Dermis blood vessel endothelial cell (primary cell): ENCODE results near the gene C1orf50. TPM values are rescaled to one million over a fixed set of nuclear protein-coding genes. Genes with fewer than 3 reads are reported as not detected.
"Not testable (repeated sequence)": the region's sequence is repeated elsewhere in the genome, so short reads cannot be mapped to it uniquely, and the experiment has no call there.

Experiments used
- DNase-seq: peaks from one replicate; pipeline ENCODE4 v3.0.0; 2010
- total RNA-seq: library from RNA; depleted of rRNA; stranded (reverse); fragments of >200 nt; gene quantifications from 2 replicates; pipeline ENCODE4 v1.2.3, GENCODE V29; 2014

Gene C1orf50
- total RNA-seq, 1 donor from 2014 or later = 11.9 TPM

GRCh38 chr1:42806171-42806570 is 39.1 kb downstream of the C1orf50 start:
- no peak for DNase-seq

- no peak for DNase-seq
These were observed 39.5 kb downstream of the C1orf50 start for GRCh38 chr1:42806593-42806992.

GRCh38 chr1:42807056-42807668 is 40.1 kb downstream of the C1orf50 start:
- DNase-seq = no peak

DNA sequence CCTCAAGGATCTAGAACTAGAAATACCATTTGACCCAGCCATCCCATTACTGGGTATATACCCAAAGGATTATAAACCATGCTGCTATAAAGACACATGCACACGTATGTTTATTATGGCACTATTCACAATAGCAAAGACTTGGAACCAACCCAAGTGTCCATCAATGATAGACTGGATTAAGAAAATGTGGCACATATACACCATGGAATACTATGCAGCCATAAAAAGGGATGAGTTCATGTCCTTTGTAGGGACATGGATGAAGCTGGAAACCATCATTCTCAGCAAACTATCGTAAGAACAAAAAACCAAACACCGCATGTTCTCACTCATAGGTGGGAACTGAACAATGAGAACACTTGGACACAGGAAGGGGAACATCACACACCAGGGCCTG is 47.8 kb downstream of the C1orf50 start:
- not testable (repeated sequence) for DNase-seq

DNA sequence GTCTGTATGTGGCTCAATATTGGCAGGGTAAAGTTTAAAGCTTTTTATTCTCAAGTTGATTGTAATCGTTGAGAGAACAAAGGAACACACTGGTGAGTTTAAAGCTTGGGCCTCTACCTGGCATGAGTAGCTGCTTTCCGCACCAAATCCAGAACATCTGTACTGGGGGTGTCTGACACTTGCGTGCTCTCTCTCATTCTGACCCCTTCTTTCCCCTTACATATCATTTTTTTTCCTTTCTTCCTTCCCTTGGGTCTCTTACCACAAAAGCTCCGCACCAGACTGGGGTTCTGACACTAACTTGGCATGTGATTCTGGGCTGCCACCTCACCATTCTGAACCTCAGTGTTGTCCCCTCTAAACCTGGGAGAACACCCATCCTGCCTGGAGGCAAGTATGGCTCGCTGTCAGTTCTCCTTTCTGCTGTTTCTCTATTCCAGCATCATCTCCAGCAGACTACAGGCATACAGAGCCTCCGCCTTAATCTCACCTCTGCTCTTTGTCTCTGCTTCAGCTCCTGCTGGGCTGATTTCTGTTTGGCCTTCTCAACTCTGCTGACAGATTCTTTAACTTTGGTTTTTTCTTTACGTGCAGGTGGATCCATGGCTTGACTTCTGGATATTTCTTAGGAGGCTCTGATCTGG is 49.0 kb downstream of the C1orf50 start:
- no peak for DNase-seq

GRCh38 chr1:42816585-42817439 is 49.8 kb downstream of the C1orf50 start, which contains the start of the genes ERMAP and SVBP:
Gene ERMAP (plus strand): TSS chr1:42817122. CDS start chr1:42830449, 13,327 bp downstream.
Gene SVBP (minus strand): TSS chr1:42817397. CDS start chr1:42816544, 853 bp downstream.
- peak; percentile 92 for DNase-seq

GRCh38 chr1:42817440-42817767 is 50.4 kb downstream of the C1orf50 start:
- no peak for DNase-seq

DNA sequence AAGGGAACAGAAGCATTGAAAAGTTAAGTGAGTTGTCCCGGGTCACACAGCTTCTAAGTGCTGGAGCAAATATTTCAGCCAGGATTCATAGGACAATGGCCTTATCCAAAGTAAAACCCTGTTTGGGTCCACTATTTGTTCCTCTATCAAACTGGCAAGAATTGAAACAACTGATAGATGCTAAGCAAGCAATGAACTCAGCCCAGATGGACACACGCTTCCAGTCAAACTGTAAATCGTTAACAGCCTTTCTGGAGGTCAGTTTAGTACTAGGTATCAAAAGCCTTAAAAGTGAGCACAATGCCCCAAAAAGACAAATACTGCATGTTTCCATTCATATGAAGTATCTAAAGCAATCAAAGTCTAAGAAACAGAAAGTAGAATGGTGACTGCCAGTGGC is 50.9 kb downstream of the C1orf50 start:
- no peak for DNase-seq

GRCh38 chr1:42820813-42821212 is 53.8 kb downstream of the C1orf50 start:
- no peak for DNase-seq

- no peak for DNase-seq
These were observed 54.6 kb downstream of the C1orf50 start for GRCh38 chr1:42821690-42822089.

DNA sequence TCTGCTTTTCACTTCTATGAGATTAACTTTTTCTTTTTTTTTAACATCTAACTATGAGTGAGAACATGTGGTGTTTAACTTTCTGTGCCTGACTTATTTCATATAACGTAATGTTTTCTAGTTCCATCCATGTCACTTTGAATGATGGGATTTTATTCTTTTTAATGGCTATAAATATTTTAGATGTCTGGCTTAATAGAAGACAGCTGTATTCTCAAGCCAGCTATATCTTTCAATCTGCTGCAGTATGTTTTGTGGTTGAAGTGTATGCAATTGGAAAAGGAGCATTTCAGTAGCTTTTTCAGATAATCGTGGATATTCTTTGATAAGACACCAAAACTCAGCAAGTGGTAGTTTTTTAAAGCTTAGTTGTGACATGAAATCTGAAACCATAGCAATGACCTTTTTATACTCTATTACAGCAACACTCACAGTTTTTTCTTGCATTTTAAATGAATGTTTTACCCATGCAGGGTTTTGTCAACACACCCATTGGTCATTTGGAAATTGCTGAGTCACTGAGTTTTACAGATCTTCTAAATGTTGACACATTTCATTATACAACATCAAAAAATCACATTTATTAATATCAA is 55.8 kb downstream of the C1orf50 start:
- no peak for DNase-seq

DNA sequence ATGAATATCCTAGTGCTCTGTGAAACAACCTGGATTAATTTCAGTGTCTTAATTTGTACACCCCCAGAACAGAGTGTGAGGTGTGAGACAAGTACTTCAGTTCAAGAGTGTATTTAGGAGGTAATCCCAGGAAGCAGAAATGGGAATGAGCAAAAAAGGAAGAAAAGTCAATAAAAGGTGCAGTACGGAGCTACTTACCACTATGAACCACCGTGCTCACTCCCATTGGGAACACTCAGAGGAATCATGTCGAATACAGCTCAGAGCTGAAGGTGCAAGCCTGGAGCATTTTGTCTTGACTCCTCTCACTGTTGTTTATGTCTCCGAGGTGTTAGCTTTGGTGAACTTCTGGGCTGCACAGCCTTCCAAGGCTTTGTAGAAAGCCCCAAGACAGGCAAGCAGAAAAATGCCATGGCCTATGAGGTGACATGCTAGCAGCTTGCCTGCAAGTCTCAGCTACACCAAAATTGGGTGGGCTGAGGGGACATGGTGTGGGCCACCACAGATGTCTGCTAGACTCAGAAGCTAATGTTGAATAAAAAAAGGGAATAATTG is 57.5 kb downstream of the C1orf50 start:
- DNase-seq = no peak

DNA sequence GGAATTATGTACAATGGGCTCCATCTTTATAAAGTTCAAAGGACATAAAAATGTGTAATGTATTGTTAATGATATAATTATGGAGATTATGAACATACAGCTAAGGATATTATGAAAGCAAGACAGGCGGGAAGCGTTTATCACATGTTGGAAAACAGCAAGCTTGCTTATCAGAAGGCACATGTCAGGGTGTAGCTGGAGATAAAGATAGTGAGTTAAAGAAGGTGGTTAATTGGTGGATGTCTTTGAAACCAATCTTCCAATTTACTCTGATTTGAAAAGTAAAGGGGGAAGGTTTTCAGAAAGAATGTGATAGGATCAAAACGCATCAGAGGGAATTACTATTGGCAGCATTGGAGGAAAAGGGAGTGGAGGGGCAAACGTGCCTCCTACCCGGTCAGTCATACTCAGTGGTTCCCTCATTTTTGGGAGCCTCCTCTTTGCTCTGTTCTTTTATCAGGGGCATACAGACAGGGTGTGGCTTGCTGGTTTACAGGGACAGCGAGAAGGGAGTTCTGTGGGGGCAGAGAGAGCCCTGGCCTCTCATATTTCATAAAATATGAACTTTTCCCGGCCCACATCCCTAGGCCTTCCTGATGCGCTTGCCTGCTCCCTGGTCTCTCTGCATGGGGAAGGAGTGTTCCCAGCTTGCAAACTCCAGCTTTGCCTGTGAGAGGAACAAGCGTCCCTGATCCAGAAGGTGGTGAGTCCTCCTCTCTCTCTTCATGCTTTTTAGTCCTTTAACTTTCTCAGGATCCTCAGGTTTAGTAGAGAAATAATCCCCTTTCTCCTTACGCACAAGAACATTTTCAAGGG is 58.2 kb downstream of the C1orf50 start:
- no peak for DNase-seq

Other genes starting within 250 kb of the C1orf50 start
- gene PPIH, start 108.8 kb upstream of the C1orf50 start, total RNA-seq = 22.6 and 26.8 TPM in 2 replicates
- gene YBX1, start 84.8 kb upstream of the C1orf50 start, total RNA-seq = 555 and 1,168 TPM in 2 replicates
- 0.05 TPM in 1 of 2 replicates, not detected in the other for gene CLDN19, start 27.0 kb upstream of the C1orf50 start, total RNA-seq
- 111 and 217 TPM in 2 replicates for gene P3H1, start 221 bp upstream of the C1orf50 start, total RNA-seq
- not detected in 2 replicates for gene TMEM269, start 17.7 kb downstream of the C1orf50 start, total RNA-seq
- gene ERMAP, start 49.9 kb downstream of the C1orf50 start, total RNA-seq = 8.8 and 9.7 TPM in 2 replicates
- 19.1 and 23.3 TPM in 2 replicates for gene SVBP, start 50.1 kb downstream of the C1orf50 start, total RNA-seq
- 8.5 and 17.0 TPM in 2 replicates for gene ZNF691, start 79.4 kb downstream of the C1orf50 start, total RNA-seq
- gene SLC2A1, start 191.6 kb downstream of the C1orf50 start, total RNA-seq = 28.6 and 38.3 TPM in 2 replicates